GM23338 (cell line): Measurements from ENCODE around the gene CAPG. TPM values are rescaled to one million over a fixed set of nuclear protein-coding genes. Genes with fewer than 3 reads are reported as not detected.

Experiments
- ATAC-seq: fragments of 200-7000 bp; cut with Tn5 transposase; 3 replicates; pipeline ENCODE4 v1.9.1; 2020
- DNase-seq: peaks from one replicate; pipeline ENCODE4 v3.0.0-alpha.2; 2015; ENCODE audit warnings: low spot score
- H2AFZ ChIP-seq: fragments of 200-600 bp; sonication (generic); 2 replicates; pipeline ENCODE4 v1.8.0; 2016; ENCODE audit warnings: antibody characterized with exemption, mild to moderate bottlenecking, moderate library complexity
- H3F3A ChIP-seq: fragments of 200-600 bp; sonication (generic); replicated peaks from 2 replicates; pipeline ENCODE4 v1.8.0; 2017; ENCODE audit warnings: antibody characterized with exemption, mixed run types, low read depth
- H3K27ac ChIP-seq: fragments of 200-600 bp; sonication (generic); 2 replicates; pipeline ENCODE4 v1.6.1; 2016; ENCODE audit warnings: low read depth
- H3K27me3 ChIP-seq: fragments of 200-600 bp; sonication (generic); 2 replicates; pipeline ENCODE4 v1.8.0; 2016; ENCODE audit warnings: mild to moderate bottlenecking, mixed run types, moderate library complexity; ENCODE audit not compliant: insufficient read depth
- H3K36me3 ChIP-seq: fragments of 200-600 bp; sonication (generic); 2 replicates; pipeline ENCODE4 v1.8.0; 2016; ENCODE audit warnings: mild to moderate bottlenecking; ENCODE audit not compliant: insufficient read depth
- H3K4me1 ChIP-seq: fragments of 200-600 bp; sonication (generic); 2 replicates; pipeline ENCODE4 v1.8.0; 2016; ENCODE audit warnings: mild to moderate bottlenecking, moderate library complexity; ENCODE audit not compliant: insufficient read depth
- H3K4me2 ChIP-seq: fragments of 200-600 bp; sonication (generic); 2 replicates; pipeline ENCODE4 v1.7.1; 2017; ENCODE audit warnings: mixed run types
- H3K4me3 ChIP-seq: fragments of 200-600 bp; sonication (generic); 2 replicates; pipeline ENCODE4 v1.6.1; 2016; ENCODE audit warnings: mixed run types
- H3K79me2 ChIP-seq: fragments of 200-600 bp; sonication (generic); replicated peaks from 2 replicates; pipeline ENCODE4 v1.8.0; 2017; ENCODE audit warnings: mild to moderate bottlenecking; ENCODE audit not compliant: insufficient read depth
- H3K9me2 ChIP-seq: fragments of 200-600 bp; sonication (generic); 2 replicates; pipeline ENCODE4 v1.8.0; 2017; ENCODE audit not compliant: insufficient read depth
- H4K20me1 ChIP-seq: fragments of 200-600 bp; sonication (generic); replicated peaks from 2 replicates; pipeline ENCODE4 v1.8.0; 2017; ENCODE audit warnings: mild to moderate bottlenecking; ENCODE audit not compliant: insufficient read depth
- H3K27ac Mint-ChIP-seq: 2 replicates; pipeline ENCODE4 v1.8.0; 2020; ENCODE audit warnings: inconsistent platforms, mild to moderate bottlenecking, moderate library complexity, mixed read lengths
- H3K27me3 Mint-ChIP-seq: 3 replicates; pipeline ENCODE4 v1.8.0; 2022; ENCODE audit warnings: low read depth, mild to moderate bottlenecking, moderate library complexity, mixed read lengths, inconsistent platforms; ENCODE audit not compliant: insufficient read depth, poor library complexity
- H3K36me3 Mint-ChIP-seq: 3 replicates; pipeline ENCODE4 v1.8.0; 2021; ENCODE audit warnings: low read depth, mild to moderate bottlenecking, inconsistent platforms, moderate library complexity, mixed read lengths
- H3K4me1 Mint-ChIP-seq: 3 replicates; pipeline ENCODE4 v1.8.0; 2020; ENCODE audit warnings: mild to moderate bottlenecking, inconsistent platforms, mixed read lengths
- H3K4me3 Mint-ChIP-seq: 3 replicates; pipeline ENCODE4 v1.8.0; 2021; ENCODE audit warnings: moderate library complexity, mild to moderate bottlenecking, inconsistent platforms, mixed read lengths
- H3K9me3 Mint-ChIP-seq: 3 replicates; pipeline ENCODE4 v1.8.0; 2020; ENCODE audit warnings: moderate library complexity, mild to moderate bottlenecking, inconsistent platforms, mixed read lengths
- CREB1 ChIP-seq: fragments of 250-450 bp; sonication (Bioruptor Pico); IDR thresholded peaks from 2 replicates; pipeline ENCODE4 v1.5.0; 2020; ENCODE audit warnings: low read depth, mild to moderate bottlenecking, moderate library complexity
- NANOG ChIP-seq: IDR thresholded peaks from 2 replicates; pipeline ENCODE4 v1.6.1; 2016; ENCODE audit warnings: antibody characterized with exemption, borderline replicate concordance
- POLR2AphosphoS5 ChIP-seq: IDR thresholded peaks from 2 replicates; pipeline ENCODE4 v1.6.1; 2016; ENCODE audit warnings: antibody characterized with exemption, low read depth
- ZNF114 ChIP-seq: fragments of 250-450 bp; sonication (Bioruptor Pico); IDR thresholded peaks from 2 replicates; pipeline ENCODE4 v1.5.0; 2020; ENCODE audit warnings: mild to moderate bottlenecking, moderate library complexity
- polyA plus RNA-seq: library from polyadenylated mRNA; unstranded; fragments of >200 nt; fragmentation: Nextera tagmentation; extraction: Ambion mirVana; gene quantifications from 2 replicates; pipeline ENCODE4 v1.2.1, GENCODE V29; 2016
- total RNA-seq: library from RNA; depleted of rRNA; stranded (reverse); fragments of >200 nt; shearing (Covaris generic); gene quantifications from 2 replicates; pipeline ENCODE4 v1.2.3, GENCODE V29; 2014
- TF ChIP-seq, protein P1 (sequence below), 2 experiments: fragments of 200-600 bp in 1 of 2; sonication (generic) in 1 of 2; conservative IDR thresholded peaks; 2 replicates each; pipeline versions ENCODE4 v1.5.1 to v1.6.1; 2016 to 2017; ENCODE audit warnings: antibody characterized with exemption in 2 of 2, low read depth in 2 of 2, mild to moderate bottlenecking in 2 of 2, moderate library complexity in 1 of 2
- TF ChIP-seq, protein P2 (sequence below): IDR thresholded peaks from 2 replicates; pipeline ENCODE4 v1.6.1; 2016; ENCODE audit warnings: antibody characterized with exemption

CAPG gene
- total and polyA plus RNA-seq, 2 experiments from 2014 or later: 88.7 to 104 TPM

GRCh38 chr2:85438201-85439024, 28.2 kb upstream of the CAPG start:
- H3F3A ChIP-seq: peaks cover 9% of the 10 kb centered on the region
- peaks cover 22% of the 10 kb centered on the region for H3K27me3 Mint-ChIP-seq
- no peaks in the 10 kb centered on the region for H3K79me2 ChIP-seq
- H3K27ac ChIP-seq: no peak overlapping the region
- no peaks in the 10 kb centered on the region for H3K36me3 ChIP-seq
- H3K4me2 ChIP-seq: peak overlapping the region; percentile 86
- peak overlapping the region; percentile 53 for H3K4me3 ChIP-seq
- no peaks in the 10 kb centered on the region for H4K20me1 ChIP-seq
- H3K9me2 ChIP-seq: no peaks in the 10 kb centered on the region
- TF ChIP-seq, protein P1, sequence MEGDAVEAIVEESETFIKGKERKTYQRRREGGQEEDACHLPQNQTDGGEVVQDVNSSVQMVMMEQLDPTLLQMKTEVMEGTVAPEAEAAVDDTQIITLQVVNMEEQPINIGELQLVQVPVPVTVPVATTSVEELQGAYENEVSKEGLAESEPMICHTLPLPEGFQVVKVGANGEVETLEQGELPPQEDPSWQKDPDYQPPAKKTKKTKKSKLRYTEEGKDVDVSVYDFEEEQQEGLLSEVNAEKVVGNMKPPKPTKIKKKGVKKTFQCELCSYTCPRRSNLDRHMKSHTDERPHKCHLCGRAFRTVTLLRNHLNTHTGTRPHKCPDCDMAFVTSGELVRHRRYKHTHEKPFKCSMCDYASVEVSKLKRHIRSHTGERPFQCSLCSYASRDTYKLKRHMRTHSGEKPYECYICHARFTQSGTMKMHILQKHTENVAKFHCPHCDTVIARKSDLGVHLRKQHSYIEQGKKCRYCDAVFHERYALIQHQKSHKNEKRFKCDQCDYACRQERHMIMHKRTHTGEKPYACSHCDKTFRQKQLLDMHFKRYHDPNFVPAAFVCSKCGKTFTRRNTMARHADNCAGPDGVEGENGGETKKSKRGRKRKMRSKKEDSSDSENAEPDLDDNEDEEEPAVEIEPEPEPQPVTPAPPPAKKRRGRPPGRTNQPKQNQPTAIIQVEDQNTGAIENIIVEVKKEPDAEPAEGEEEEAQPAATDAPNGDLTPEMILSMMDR (conservative IDR thresholded peaks at IDR 0.05; ENCODE audit: low read depth in 2 of 2): 0 out of 4 replicates have a peak, but pooled peaks of 1 of the 2 experiments have one; percentile 6
- TF ChIP-seq, protein P2, sequence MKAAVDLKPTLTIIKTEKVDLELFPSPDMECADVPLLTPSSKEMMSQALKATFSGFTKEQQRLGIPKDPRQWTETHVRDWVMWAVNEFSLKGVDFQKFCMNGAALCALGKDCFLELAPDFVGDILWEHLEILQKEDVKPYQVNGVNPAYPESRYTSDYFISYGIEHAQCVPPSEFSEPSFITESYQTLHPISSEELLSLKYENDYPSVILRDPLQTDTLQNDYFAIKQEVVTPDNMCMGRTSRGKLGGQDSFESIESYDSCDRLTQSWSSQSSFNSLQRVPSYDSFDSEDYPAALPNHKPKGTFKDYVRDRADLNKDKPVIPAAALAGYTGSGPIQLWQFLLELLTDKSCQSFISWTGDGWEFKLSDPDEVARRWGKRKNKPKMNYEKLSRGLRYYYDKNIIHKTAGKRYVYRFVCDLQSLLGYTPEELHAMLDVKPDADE: no peak
- ATAC-seq (peak; percentile 30), DNase-seq (no peak)
- peaks cover 30% of the 10 kb centered on the region for H3K4me1 Mint-ChIP-seq
- peaks cover 30% of the 10 kb centered on the region for H3K4me1 ChIP-seq
- no peaks in the 10 kb centered on the region; the same call in 2 of the 3 replicates for H3K9me3 Mint-ChIP-seq
- H3K27me3 ChIP-seq: no peaks in the 10 kb centered on the region
- peak overlapping the region; percentile 96 for H2AFZ ChIP-seq
- 0 out of 2 replicates have a peak overlapping the region, but pooled peaks have one; percentile 56 for H3K27ac Mint-ChIP-seq
- H3K36me3 Mint-ChIP-seq: no peaks in the 10 kb centered on the region
- peak overlapping the region; percentile 70 for H3K4me3 Mint-ChIP-seq

GRCh38 chr2:85437488-85438200, 27.5 kb upstream of the CAPG start:
- no peak overlapping the region for H3K27ac ChIP-seq
- Mint-ChIP-seq H3K4me1 (peaks cover 34% of the 10 kb centered on the region), H3K27ac (peak overlapping the region; percentile 93), H3K4me3 (peak overlapping the region; percentile 70), H3K27me3 (peaks cover 24% of the 10 kb centered on the region), H3K36me3 (no peaks in the 10 kb centered on the region), H3K9me3 (no peaks in the 10 kb centered on the region; the same call in 2 of the 3 replicates)
- peak overlapping the region; percentile 96 for H2AFZ ChIP-seq
- ATAC-seq (peak; percentile 67), DNase-seq (peak; percentile 79)
- H3K4me1 ChIP-seq: peaks cover 35% of the 10 kb centered on the region
- no peaks in the 10 kb centered on the region for H3K79me2 ChIP-seq
- no peaks in the 10 kb centered on the region for H3K36me3 ChIP-seq
- no peaks in the 10 kb centered on the region for H3K9me2 ChIP-seq
- no peak for TF ChIP-seq ZNF114
- no peak for TF ChIP-seq CREB1 (CRISPR knock-in tag)
- TF ChIP-seq NANOG: no peak
- TF ChIP-seq POLR2AphosphoS5: peak; percentile 48
- TF ChIP-seq, protein P1 (conservative IDR thresholded peaks at IDR 0.05; ENCODE audit: low read depth in 2 of 2): no peak
- H4K20me1 ChIP-seq: no peaks in the 10 kb centered on the region
- H3F3A ChIP-seq: peaks cover 9% of the 10 kb centered on the region
- H3K4me2 ChIP-seq: peak overlapping the region; percentile 86
- peak overlapping the region; percentile 53 for H3K4me3 ChIP-seq
- H3K27me3 ChIP-seq: no peaks in the 10 kb centered on the region
